ENCODE results near the gene PDE1A.

DNA sequence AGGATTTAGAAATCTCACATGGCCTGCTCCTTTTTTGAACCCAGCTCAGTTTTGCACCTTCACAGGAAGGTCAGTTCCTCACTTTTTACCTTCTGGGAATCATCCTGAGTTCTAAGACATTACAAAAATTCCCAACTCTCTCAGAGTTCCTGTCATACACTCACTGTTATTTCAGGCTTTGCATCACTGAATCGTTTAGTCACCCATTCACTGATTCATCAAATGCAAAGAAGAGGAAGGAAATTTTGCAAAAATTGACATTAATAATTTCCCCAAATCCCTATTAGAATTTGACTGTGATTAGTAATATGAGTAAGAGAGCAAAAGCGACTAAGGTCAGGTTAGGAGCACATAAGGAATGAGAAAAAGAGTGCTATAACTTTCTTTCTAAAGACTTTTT is 197.5 kb downstream of the PDE1A start:
- TF ChIP-seq, protein P1, sequence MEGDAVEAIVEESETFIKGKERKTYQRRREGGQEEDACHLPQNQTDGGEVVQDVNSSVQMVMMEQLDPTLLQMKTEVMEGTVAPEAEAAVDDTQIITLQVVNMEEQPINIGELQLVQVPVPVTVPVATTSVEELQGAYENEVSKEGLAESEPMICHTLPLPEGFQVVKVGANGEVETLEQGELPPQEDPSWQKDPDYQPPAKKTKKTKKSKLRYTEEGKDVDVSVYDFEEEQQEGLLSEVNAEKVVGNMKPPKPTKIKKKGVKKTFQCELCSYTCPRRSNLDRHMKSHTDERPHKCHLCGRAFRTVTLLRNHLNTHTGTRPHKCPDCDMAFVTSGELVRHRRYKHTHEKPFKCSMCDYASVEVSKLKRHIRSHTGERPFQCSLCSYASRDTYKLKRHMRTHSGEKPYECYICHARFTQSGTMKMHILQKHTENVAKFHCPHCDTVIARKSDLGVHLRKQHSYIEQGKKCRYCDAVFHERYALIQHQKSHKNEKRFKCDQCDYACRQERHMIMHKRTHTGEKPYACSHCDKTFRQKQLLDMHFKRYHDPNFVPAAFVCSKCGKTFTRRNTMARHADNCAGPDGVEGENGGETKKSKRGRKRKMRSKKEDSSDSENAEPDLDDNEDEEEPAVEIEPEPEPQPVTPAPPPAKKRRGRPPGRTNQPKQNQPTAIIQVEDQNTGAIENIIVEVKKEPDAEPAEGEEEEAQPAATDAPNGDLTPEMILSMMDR (IDR thresholded peaks at IDR 0.05): no peak
- TF ChIP-seq POLR2A (IDR thresholded peaks at IDR 0.05) (no peak), POLR2AphosphoS5 (IDR thresholded peaks at IDR 0.05; ENCODE audit: insufficient read depth in 1 of 2, low read depth in 1 of 2) (no peak)
